ENCODE measurements around the gene FERMT3. TPM values are rescaled to one million over a fixed set of nuclear protein-coding genes. Genes with fewer than 3 reads are reported as not detected.
"Not testable (repeated sequence)": the region's sequence is repeated elsewhere in the genome, so short reads cannot be mapped to it uniquely, and the experiment has no call there.

FERMT3 gene
- total RNA-seq, 1 donor from 2014 or later = 8.4 TPM

DNA sequence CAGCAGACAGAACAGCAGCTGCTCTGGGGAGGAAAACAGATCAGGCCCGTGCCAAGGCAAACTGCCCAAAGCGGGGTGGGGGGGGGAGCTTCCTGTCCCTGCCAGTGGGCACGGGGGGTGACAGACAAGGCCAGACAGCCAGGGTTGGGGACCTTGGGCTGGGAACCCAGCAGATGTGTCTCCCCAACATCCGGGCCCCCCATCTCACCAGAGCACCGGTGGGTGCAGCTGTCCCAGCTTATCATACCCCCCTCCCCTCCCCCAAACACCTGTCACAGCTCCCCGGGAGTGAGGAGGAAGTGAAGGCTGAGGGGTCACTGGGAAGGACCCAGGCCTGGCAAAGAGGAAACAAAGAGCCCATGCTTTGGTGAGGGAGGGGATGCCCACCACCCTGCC, 38.9 kb downstream of the FERMT3 start:
- no peak for DNase-seq (ENCODE audit: low spot score in 2 of 2, unreplicated experiment in 2 of 2)
- Mint-ChIP-seq H3K4me3 (peak overlapping the region; percentile 81), H3K27me3 (ENCODE audit: low read depth) (no peaks in the 10 kb centered on the region), H3K4me1 (peaks cover 25% of the 10 kb centered on the region), H3K36me3 (no peaks in the 10 kb centered on the region), H3K27ac (peak overlapping the region; percentile 78), H3K9me3 (no peaks in the 10 kb centered on the region)
- TF ChIP-seq, protein P1, sequence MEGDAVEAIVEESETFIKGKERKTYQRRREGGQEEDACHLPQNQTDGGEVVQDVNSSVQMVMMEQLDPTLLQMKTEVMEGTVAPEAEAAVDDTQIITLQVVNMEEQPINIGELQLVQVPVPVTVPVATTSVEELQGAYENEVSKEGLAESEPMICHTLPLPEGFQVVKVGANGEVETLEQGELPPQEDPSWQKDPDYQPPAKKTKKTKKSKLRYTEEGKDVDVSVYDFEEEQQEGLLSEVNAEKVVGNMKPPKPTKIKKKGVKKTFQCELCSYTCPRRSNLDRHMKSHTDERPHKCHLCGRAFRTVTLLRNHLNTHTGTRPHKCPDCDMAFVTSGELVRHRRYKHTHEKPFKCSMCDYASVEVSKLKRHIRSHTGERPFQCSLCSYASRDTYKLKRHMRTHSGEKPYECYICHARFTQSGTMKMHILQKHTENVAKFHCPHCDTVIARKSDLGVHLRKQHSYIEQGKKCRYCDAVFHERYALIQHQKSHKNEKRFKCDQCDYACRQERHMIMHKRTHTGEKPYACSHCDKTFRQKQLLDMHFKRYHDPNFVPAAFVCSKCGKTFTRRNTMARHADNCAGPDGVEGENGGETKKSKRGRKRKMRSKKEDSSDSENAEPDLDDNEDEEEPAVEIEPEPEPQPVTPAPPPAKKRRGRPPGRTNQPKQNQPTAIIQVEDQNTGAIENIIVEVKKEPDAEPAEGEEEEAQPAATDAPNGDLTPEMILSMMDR (IDR thresholded peaks at IDR 0.05; ENCODE audit: unreplicated experiment) = no peak

- no peaks in the 10 kb centered on the region for H3K27me3 Mint-ChIP-seq (ENCODE audit: low read depth)
- peak in 1 of 2 experiments; percentile 49 for DNase-seq (ENCODE audit: low spot score in 2 of 2, unreplicated experiment in 2 of 2)
These were observed 39.5 kb downstream of the FERMT3 start for GRCh38 chr11:64245797-64246620.

DNA sequence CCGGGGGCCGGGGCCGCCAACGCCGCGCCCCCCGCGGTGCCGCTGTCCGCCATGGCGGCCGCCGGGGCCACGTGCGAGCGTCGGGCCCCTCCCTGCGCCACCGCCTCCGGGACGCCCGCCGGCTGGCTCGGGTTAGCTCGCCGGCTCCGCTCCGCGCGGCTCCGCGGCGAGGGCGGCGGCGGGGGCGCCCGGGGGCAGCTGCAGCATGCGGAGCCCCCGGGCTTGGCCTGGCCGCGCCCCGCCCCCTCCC, 40.0 kb downstream of the FERMT3 start:
- Mint-ChIP-seq H3K4me3 (peak overlapping the region; percentile 85), H3K4me1 (peaks cover 24% of the 10 kb centered on the region)
- DNase-seq (ENCODE audit: low spot score in 2 of 2, unreplicated experiment in 2 of 2); H3K27ac Mint-ChIP-seq; H3K36me3 Mint-ChIP-seq; H3K27me3 Mint-ChIP-seq (ENCODE audit: low read depth); H3K9me3 Mint-ChIP-seq: not testable (repeated sequence)

More at GRCh38 chr11:64245797-64246620, 39.5 kb downstream of the FERMT3 start:
- no peaks in the 10 kb centered on the region for H3K9me3 Mint-ChIP-seq
- H3K4me3 Mint-ChIP-seq = peak overlapping the region; percentile 81
- H3K27ac Mint-ChIP-seq = peak overlapping the region; percentile 78
- H3K4me1 Mint-ChIP-seq = peaks cover 24% of the 10 kb centered on the region
- H3K36me3 Mint-ChIP-seq = no peaks in the 10 kb centered on the region
- TF ChIP-seq, protein P1 (IDR thresholded peaks at IDR 0.05; ENCODE audit: unreplicated experiment) = no peak

DNA sequence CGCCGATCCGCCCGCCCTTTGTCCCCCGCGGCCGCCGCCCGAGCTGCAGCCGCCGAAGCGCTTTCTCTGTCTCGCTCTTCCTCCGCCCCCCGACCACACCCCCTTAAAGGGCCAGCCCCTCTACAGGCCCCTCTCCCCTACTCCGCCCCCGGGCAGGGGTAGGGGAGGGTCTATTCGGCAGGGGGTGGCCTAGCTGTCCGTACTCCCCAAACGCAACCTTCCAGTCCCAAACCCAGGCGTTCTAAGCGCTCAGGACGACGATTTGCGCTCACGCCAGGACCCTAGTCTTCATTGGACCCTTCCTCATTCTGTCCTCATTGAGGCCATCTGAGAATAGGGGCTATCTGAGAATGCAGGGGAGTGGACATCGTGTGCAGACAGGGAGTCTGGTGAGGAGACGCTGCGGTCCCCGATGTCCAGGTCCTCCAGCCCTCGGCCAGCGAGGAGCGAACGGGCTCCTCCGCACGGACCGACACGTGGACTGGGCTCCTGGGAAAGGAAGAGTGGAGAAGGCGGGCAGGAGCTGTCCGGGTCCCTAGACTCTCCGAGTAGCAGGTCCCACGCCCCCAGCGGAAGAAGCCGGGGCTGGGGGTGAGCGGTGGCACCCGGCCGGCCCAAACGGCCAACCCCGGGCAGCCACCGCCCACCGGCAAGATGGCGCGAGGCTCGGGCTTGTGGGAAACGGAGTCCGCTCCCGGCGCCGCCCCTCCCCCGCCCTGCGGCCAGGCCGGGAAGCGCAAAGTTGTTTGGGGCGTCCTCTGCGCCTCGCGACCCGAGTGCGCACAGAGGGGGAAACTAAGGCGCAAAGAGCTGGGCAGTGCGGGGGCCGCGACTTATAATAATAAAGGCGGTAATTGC, 40.6 kb downstream of the FERMT3 start, which contains the start of gene PPP1R14B:
TSS of gene PPP1R14B (minus strand) at position 73 of the 858 bp plus-strand sequence. CDS start 270 bp downstream, outside the sequence.
- Mint-ChIP-seq H3K9me3 (no peaks in the 10 kb centered on the region), H3K4me1 (peaks cover 28% of the 10 kb centered on the region), H3K4me3 (peak within 1 kb of the TSS; percentile 85), H3K27me3 (ENCODE audit: low read depth) (no peaks in the 10 kb centered on the region), H3K36me3 (no peaks in the 10 kb centered on the region), H3K27ac (peak within 1 kb of the TSS; percentile 90)
- DNase-seq (ENCODE audit: low spot score in 2 of 2, unreplicated experiment in 2 of 2) = peak; percentile 78 to 82
- TF ChIP-seq, protein P1 (IDR thresholded peaks at IDR 0.05; ENCODE audit: unreplicated experiment) = no peak

GRCh38 chr11:64247729-64248531, 41.4 kb downstream of the FERMT3 start:
- H3K9me3 Mint-ChIP-seq = no peaks in the 10 kb centered on the region
- TF ChIP-seq, protein P1 (IDR thresholded peaks at IDR 0.05; ENCODE audit: unreplicated experiment) = no peak

More at GRCh38 chr11:64247729-64248531, 41.4 kb downstream of the FERMT3 start:
- H3K4me3 Mint-ChIP-seq = peak overlapping the region; percentile 85
- no peak for DNase-seq (ENCODE audit: low spot score in 2 of 2, unreplicated experiment in 2 of 2)
- no peak overlapping the region for H3K27ac Mint-ChIP-seq
- H3K36me3 Mint-ChIP-seq = no peaks in the 10 kb centered on the region
- no peaks in the 10 kb centered on the region for H3K27me3 Mint-ChIP-seq (ENCODE audit: low read depth)
- H3K4me1 Mint-ChIP-seq = peaks cover 25% of the 10 kb centered on the region
